ENCODE measurements around the gene PTGFRN. TPM values are rescaled to one million over a fixed set of nuclear protein-coding genes. Genes with fewer than 3 reads are reported as not detected.
"Not testable (repeated sequence)": the region's sequence is repeated elsewhere in the genome, so short reads cannot be mapped to it uniquely, and the experiment has no call there.

The PTGFRN gene
- total RNA-seq, 2 experiments from 2014 or later: 11.6 to 11.8 TPM

GRCh38 chr1:116933606-116934515 is 24.1 kb downstream of the PTGFRN start:
- POLR2A ChIA-PET: no interaction called here
- H3K27ac Mint-ChIP-seq: peak overlapping the region; percentile 78

GRCh38 chr1:116934586-116935207 is 25.0 kb downstream of the PTGFRN start:
- H3K27ac Mint-ChIP-seq: peak overlapping the region; percentile 77
- peaks cover 2% of the 10 kb centered on the region for H3K36me3 Mint-ChIP-seq (ENCODE audit: low read depth)
- intact Hi-C loops (cut with DNase I, micrococcal nuclease): loop anchor here (5.0 kb wide), 7 partner anchors 57 to 362 kb away; partner anchors contain the start of genes CD101 (in 1 of the 2) and CD58 (in 1 of the 2)
- H3K4me3 Mint-ChIP-seq: no peak overlapping the region
- DNase-seq (no peak), ATAC-seq (no peak)
- H3K4me1 Mint-ChIP-seq: peaks cover 7% of the 10 kb centered on the region
- POLR2A ChIA-PET: interaction anchor here (0.9 kb wide), 1 partner anchor 120 kb away, joined by 3 read pairs; no protein-coding TSS in a partner anchor
- H3K27me3 Mint-ChIP-seq: no peaks in the 10 kb centered on the region
- CTCF ChIA-PET: interaction anchor here (0.6 to 2.0 kb wide), 21 partner anchors 8 to 436 kb away, joined by 3 to 10 read pairs (median 3); partner anchors contain the start of gene TTF2
- no peaks in the 10 kb centered on the region for H3K9me3 Mint-ChIP-seq (ENCODE audit: low read depth)

More at GRCh38 chr1:116933606-116934515, 24.1 kb downstream of the PTGFRN start:
- intact Hi-C loops (cut with DNase I, micrococcal nuclease): loop anchor here (1.0 to 5.0 kb wide), 10 partner anchors 57 to 362 kb away; partner anchors contain the start of genes CD101 (in 1 of the 2) and CD58 (in 1 of the 2)
- H3K9me3 Mint-ChIP-seq (ENCODE audit: low read depth): no peaks in the 10 kb centered on the region
- DNase-seq (no peak), ATAC-seq (peak; percentile 62)
- CTCF ChIA-PET: interaction anchor here (1.1 to 2.0 kb wide), 8 partner anchors 9 to 209 kb away, joined by 3 to 6 read pairs (median 3); no protein-coding TSS in a partner anchor
- H3K4me1 Mint-ChIP-seq: peaks cover 7% of the 10 kb centered on the region
- no peaks in the 10 kb centered on the region for H3K27me3 Mint-ChIP-seq
- H3K4me3 Mint-ChIP-seq: no peak overlapping the region
- peaks cover 2% of the 10 kb centered on the region for H3K36me3 Mint-ChIP-seq (ENCODE audit: low read depth)

GRCh38 chr1:116938216-116938615 is 28.5 kb downstream of the PTGFRN start:
- peaks cover 2% of the 10 kb centered on the region for H3K36me3 Mint-ChIP-seq (ENCODE audit: low read depth)
- no peak for DNase-seq
- no peak overlapping the region for H3K4me3 Mint-ChIP-seq
- H3K27ac Mint-ChIP-seq: no peak overlapping the region
- POLR2A ChIA-PET: no interaction called here
- CTCF ChIA-PET: no interaction called here
- no peaks in the 10 kb centered on the region for H3K27me3 Mint-ChIP-seq
- ATAC-seq: no peak
- intact Hi-C loops (cut with DNase I, micrococcal nuclease): no loop called here
- H3K9me3 Mint-ChIP-seq (ENCODE audit: low read depth): no peaks in the 10 kb centered on the region
- peaks cover 18% of the 10 kb centered on the region for H3K4me1 Mint-ChIP-seq

GRCh38 chr1:116939780-116940543 is 30.2 kb downstream of the PTGFRN start:
- H3K36me3 Mint-ChIP-seq (ENCODE audit: low read depth); ATAC-seq; intact Hi-C loops (cut with DNase I, micrococcal nuclease); POLR2A ChIA-PET; H3K27me3 Mint-ChIP-seq; H3K9me3 Mint-ChIP-seq (ENCODE audit: low read depth); H3K4me3 Mint-ChIP-seq; H3K27ac Mint-ChIP-seq; DNase-seq: not testable (repeated sequence)
- peaks cover 21% of the 10 kb centered on the region for H3K4me1 Mint-ChIP-seq
- CTCF ChIA-PET: interaction anchor here (1.6 kb wide), 1 partner anchor 9 kb away, joined by 4 read pairs; no protein-coding TSS in a partner anchor

- H3K27me3 Mint-ChIP-seq: no peaks in the 10 kb centered on the region
- DNase-seq (no peak), ATAC-seq (no peak)
- H3K27ac Mint-ChIP-seq: no peak overlapping the region
- POLR2A ChIA-PET: interaction anchor here (0.5 kb wide), 1 partner anchor 125 kb away, joined by 3 read pairs; no protein-coding TSS in a partner anchor
- CTCF ChIA-PET: interaction anchor here (0.7 to 1.6 kb wide), 2 partner anchors 10 to 110 kb away, joined by 4 read pairs; no protein-coding TSS in a partner anchor
- intact Hi-C loops (cut with DNase I, micrococcal nuclease): no loop called here
- H3K4me1 Mint-ChIP-seq: peaks cover 30% of the 10 kb centered on the region
- H3K4me3 Mint-ChIP-seq: no peak overlapping the region
- no peaks in the 10 kb centered on the region for H3K9me3 Mint-ChIP-seq (ENCODE audit: low read depth)
- peaks cover 6% of the 10 kb centered on the region for H3K36me3 Mint-ChIP-seq (ENCODE audit: low read depth)
Observed at GRCh38 chr1:116940814-116941599, 31.3 kb downstream of the PTGFRN start.

GRCh38 chr1:116941670-116942069 is 32.0 kb downstream of the PTGFRN start:
- H3K27ac Mint-ChIP-seq: no peak overlapping the region
- ChIA-PET CTCF (interaction anchor here (0.7 to 1.6 kb wide), 3 partner anchors 11 to 217 kb away, joined by 3 to 4 read pairs (median 4); no protein-coding TSS in a partner anchor), POLR2A (interaction anchor here (0.5 kb wide), 1 partner anchor 125 kb away, joined by 3 read pairs; no protein-coding TSS in a partner anchor)
- ATAC-seq (no peak), DNase-seq (no peak)
- no peak overlapping the region for H3K4me3 Mint-ChIP-seq
- intact Hi-C loops (cut with DNase I, micrococcal nuclease): no loop called here
- H3K36me3 Mint-ChIP-seq (ENCODE audit: low read depth): peaks cover 6% of the 10 kb centered on the region
- H3K4me1 Mint-ChIP-seq: peaks cover 32% of the 10 kb centered on the region
- H3K9me3 Mint-ChIP-seq (ENCODE audit: low read depth): no peaks in the 10 kb centered on the region
- H3K27me3 Mint-ChIP-seq: no peaks in the 10 kb centered on the region

GRCh38 chr1:116942344-116942743 is 32.6 kb downstream of the PTGFRN start:
- peaks cover 32% of the 10 kb centered on the region for H3K4me1 Mint-ChIP-seq
- no peak overlapping the region for H3K4me3 Mint-ChIP-seq
- no peaks in the 10 kb centered on the region for H3K27me3 Mint-ChIP-seq
- peaks cover 6% of the 10 kb centered on the region for H3K36me3 Mint-ChIP-seq (ENCODE audit: low read depth)
- peak; percentile 71 for ATAC-seq
- ChIA-PET POLR2A (interaction anchor here (1.1 kb wide), 1 partner anchor 26 kb away, joined by 4 read pairs; no protein-coding TSS in a partner anchor), CTCF (interaction anchor here (0.5 to 1.4 kb wide), 8 partner anchors 8 to 399 kb away, joined by 3 to 6 read pairs (median 3); no protein-coding TSS in a partner anchor)
- H3K27ac Mint-ChIP-seq: peak overlapping the region; percentile 59
- intact Hi-C loops (cut with DNase I, micrococcal nuclease): no loop called here
- no peak for DNase-seq
- H3K9me3 Mint-ChIP-seq (ENCODE audit: low read depth): no peaks in the 10 kb centered on the region

- Mint-ChIP-seq H3K36me3 (ENCODE audit: low read depth) (peaks cover 6% of the 10 kb centered on the region), H3K27me3 (no peaks in the 10 kb centered on the region), H3K4me1 (peaks cover 32% of the 10 kb centered on the region), H3K27ac (no peak overlapping the region), H3K9me3 (ENCODE audit: low read depth) (no peaks in the 10 kb centered on the region), H3K4me3 (no peak overlapping the region)
- ATAC-seq (peak; percentile 83), DNase-seq (peak; percentile 20)
- CTCF ChIA-PET: interaction anchor here (0.6 to 1.4 kb wide), 7 partner anchors 8 to 216 kb away, joined by 3 to 6 read pairs (median 3); no protein-coding TSS in a partner anchor
- intact Hi-C loops (cut with DNase I, micrococcal nuclease): no loop called here
- POLR2A ChIA-PET: interaction anchor here (0.7 to 0.9 kb wide), 2 partner anchors 116 to 324 kb away, joined by 3 read pairs; partner anchors contain the start of gene TTF2
Observed at GRCh38 chr1:116943438-116943837, 33.7 kb downstream of the PTGFRN start.

- no peak for ATAC-seq
- ChIA-PET CTCF (interaction anchor here (1.0 to 1.2 kb wide), 2 partner anchors 9 to 10 kb away, joined by 3 to 4 read pairs; no protein-coding TSS in a partner anchor), POLR2A (no interaction called here)
- H3K36me3 Mint-ChIP-seq (ENCODE audit: low read depth): peaks cover 6% of the 10 kb centered on the region
- no peak for DNase-seq
- no peaks in the 10 kb centered on the region for H3K27me3 Mint-ChIP-seq
- no peak overlapping the region for H3K4me3 Mint-ChIP-seq
- no peak overlapping the region for H3K27ac Mint-ChIP-seq
- intact Hi-C loops (cut with DNase I, micrococcal nuclease): no loop called here
- peaks cover 32% of the 10 kb centered on the region for H3K4me1 Mint-ChIP-seq
- H3K9me3 Mint-ChIP-seq (ENCODE audit: low read depth): no peaks in the 10 kb centered on the region
Observed at GRCh38 chr1:116944613-116945012, 34.9 kb downstream of the PTGFRN start.

GRCh38 chr1:116945421-116945820 is 35.7 kb downstream of the PTGFRN start:
- ChIA-PET POLR2A (interaction anchor here (0.7 kb wide), 1 partner anchor 14 kb away, joined by 3 read pairs; no protein-coding TSS in a partner anchor), CTCF (interaction anchor here (0.7 to 1.2 kb wide), 5 partner anchors 11 to 445 kb away, joined by 3 to 6 read pairs (median 3); no protein-coding TSS in a partner anchor)
- H3K27me3 Mint-ChIP-seq: no peaks in the 10 kb centered on the region
- no peak overlapping the region for H3K4me3 Mint-ChIP-seq
- no peak for ATAC-seq
- intact Hi-C loops (cut with DNase I, micrococcal nuclease): no loop called here
- H3K27ac Mint-ChIP-seq: no peak overlapping the region
- no peak for DNase-seq
- H3K9me3 Mint-ChIP-seq (ENCODE audit: low read depth): no peaks in the 10 kb centered on the region
- peaks cover 6% of the 10 kb centered on the region for H3K36me3 Mint-ChIP-seq (ENCODE audit: low read depth)
- peaks cover 32% of the 10 kb centered on the region for H3K4me1 Mint-ChIP-seq
